ENCODE results near the gene MECP2. TPM values are rescaled to one million over a fixed set of nuclear protein-coding genes. Genes with fewer than 3 reads are reported as not detected.

Gene MECP2
- total RNA-seq, 4 donors from 2014 or later = 19.7 to 76.0 (median 33.9) TPM

DNA sequence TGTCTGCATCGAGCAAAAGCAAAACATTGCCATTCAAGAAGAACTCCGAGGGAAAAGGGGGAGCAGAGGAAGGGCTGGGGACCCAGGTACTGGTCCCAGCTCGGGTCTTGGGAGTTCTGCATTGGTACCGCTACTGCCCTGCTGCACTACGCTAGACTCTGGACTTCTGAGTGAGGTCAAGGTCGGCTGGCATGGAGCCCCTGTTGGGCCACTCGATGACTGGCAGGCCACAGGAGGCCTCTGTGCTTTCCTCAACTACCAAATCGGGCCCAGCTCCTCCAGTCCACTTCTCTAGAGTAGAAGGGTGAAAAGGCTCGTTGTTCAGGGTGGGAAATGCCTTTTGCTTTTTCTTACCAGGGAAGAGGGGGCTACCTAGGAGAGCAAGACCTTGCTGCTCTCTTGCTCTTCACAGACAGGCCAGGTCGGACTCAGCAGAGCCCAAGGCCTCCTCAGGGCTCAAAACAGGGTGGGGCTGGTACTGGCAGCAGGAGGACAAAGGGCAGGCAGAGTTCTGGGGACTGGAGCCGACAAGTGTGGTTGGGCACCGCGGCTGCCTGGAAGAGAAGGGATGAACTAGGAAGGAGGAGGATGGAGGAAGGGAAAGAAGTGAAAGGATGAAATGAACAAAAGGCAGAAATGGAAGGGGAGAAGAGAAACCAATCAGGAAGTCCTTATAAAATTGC is 68.9 kb downstream of the MECP2 start:
- DNase-seq (ENCODE audit: low spot score in 2 of 2) = no peak
- Histone ChIP-seq H3K4me1 (peaks cover 15% of the 10 kb centered on the region), H3K27ac (no peak overlapping the region), H3K9me3 (no peaks in the 10 kb centered on the region), H3K27me3 (no peaks in the 10 kb centered on the region), H3K4me3 (no peak overlapping the region), H3K36me3 (peaks cover 30% of the 10 kb centered on the region)
- TF ChIP-seq POLR2AphosphoS5 (IDR thresholded peaks at IDR 0.05) (no peak), POLR2A (IDR thresholded peaks at IDR 0.05) (no peak), EP300 (IDR thresholded peaks at IDR 0.05) (no peak)
- TF ChIP-seq, protein P1, sequence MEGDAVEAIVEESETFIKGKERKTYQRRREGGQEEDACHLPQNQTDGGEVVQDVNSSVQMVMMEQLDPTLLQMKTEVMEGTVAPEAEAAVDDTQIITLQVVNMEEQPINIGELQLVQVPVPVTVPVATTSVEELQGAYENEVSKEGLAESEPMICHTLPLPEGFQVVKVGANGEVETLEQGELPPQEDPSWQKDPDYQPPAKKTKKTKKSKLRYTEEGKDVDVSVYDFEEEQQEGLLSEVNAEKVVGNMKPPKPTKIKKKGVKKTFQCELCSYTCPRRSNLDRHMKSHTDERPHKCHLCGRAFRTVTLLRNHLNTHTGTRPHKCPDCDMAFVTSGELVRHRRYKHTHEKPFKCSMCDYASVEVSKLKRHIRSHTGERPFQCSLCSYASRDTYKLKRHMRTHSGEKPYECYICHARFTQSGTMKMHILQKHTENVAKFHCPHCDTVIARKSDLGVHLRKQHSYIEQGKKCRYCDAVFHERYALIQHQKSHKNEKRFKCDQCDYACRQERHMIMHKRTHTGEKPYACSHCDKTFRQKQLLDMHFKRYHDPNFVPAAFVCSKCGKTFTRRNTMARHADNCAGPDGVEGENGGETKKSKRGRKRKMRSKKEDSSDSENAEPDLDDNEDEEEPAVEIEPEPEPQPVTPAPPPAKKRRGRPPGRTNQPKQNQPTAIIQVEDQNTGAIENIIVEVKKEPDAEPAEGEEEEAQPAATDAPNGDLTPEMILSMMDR (IDR thresholded peaks at IDR 0.05) = no peak
- WGBS = 72% methylated on average over 13 of the region's 13 CpGs

DNA sequence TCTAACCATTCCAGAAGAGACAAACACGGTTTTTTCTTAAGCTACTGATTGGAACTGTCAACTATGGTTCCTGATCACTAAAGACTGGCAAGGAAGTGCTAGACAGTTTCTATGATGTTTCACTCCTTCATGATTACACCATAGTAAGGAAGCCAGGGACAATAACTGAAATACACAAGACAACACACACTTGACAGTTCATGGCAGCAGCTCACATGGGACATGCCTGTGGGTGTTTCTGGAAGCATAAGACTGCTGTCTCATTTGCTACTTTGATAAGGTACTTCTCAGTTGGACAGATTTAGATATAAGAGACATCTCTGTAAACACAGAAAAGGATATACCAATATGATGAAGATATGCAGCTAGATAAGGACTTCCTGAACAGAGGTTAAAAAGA is 69.5 kb downstream of the MECP2 start:
- Histone ChIP-seq H3K4me3 (no peak overlapping the region), H3K4me1 (peaks cover 15% of the 10 kb centered on the region), H3K9me3 (no peaks in the 10 kb centered on the region), H3K27me3 (no peaks in the 10 kb centered on the region), H3K27ac (no peak overlapping the region), H3K36me3 (peaks cover 30% of the 10 kb centered on the region)
- no peak for DNase-seq (ENCODE audit: low spot score in 2 of 2)
- TF ChIP-seq EP300 (IDR thresholded peaks at IDR 0.05) (no peak), POLR2A (IDR thresholded peaks at IDR 0.05) (no peak), POLR2AphosphoS5 (IDR thresholded peaks at IDR 0.05) (no peak)
- TF ChIP-seq, protein P1 (IDR thresholded peaks at IDR 0.05) = no peak
- WGBS = 41% methylated on average over 1 of the region's 1 CpG

DNA sequence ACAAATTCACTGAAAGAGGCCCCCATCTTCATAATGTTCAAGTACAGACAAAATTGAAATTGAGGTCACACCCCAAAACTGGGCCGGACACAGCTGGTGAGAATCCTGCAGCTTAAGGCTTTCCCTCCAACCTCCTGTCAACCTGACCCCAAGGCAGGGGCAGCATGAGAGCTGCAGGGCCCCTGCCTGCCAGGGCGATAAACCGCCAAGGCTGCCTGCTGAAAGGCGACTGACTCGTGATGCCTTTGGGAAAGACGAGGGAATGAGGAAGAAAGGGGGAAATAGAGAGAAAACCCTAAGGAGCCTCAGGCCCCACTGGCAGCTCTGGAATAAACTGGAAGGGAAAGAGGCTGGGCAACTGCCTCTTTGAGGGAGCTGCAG is 70.5 kb downstream of the MECP2 start:
- 87% methylated on average over 6 of the region's 6 CpGs for WGBS
- no peak for DNase-seq (ENCODE audit: low spot score in 2 of 2)
- Histone ChIP-seq H3K36me3 (peaks cover 26% of the 10 kb centered on the region), H3K4me3 (no peak overlapping the region), H3K27me3 (no peaks in the 10 kb centered on the region), H3K9me3 (no peaks in the 10 kb centered on the region), H3K4me1 (peaks cover 19% of the 10 kb centered on the region), H3K27ac (no peak overlapping the region)
- TF ChIP-seq EP300 (IDR thresholded peaks at IDR 0.05) (no peak), POLR2AphosphoS5 (IDR thresholded peaks at IDR 0.05) (no peak), POLR2A (IDR thresholded peaks at IDR 0.05) (no peak)
- TF ChIP-seq, protein P1 (IDR thresholded peaks at IDR 0.05) = no peak

DNA sequence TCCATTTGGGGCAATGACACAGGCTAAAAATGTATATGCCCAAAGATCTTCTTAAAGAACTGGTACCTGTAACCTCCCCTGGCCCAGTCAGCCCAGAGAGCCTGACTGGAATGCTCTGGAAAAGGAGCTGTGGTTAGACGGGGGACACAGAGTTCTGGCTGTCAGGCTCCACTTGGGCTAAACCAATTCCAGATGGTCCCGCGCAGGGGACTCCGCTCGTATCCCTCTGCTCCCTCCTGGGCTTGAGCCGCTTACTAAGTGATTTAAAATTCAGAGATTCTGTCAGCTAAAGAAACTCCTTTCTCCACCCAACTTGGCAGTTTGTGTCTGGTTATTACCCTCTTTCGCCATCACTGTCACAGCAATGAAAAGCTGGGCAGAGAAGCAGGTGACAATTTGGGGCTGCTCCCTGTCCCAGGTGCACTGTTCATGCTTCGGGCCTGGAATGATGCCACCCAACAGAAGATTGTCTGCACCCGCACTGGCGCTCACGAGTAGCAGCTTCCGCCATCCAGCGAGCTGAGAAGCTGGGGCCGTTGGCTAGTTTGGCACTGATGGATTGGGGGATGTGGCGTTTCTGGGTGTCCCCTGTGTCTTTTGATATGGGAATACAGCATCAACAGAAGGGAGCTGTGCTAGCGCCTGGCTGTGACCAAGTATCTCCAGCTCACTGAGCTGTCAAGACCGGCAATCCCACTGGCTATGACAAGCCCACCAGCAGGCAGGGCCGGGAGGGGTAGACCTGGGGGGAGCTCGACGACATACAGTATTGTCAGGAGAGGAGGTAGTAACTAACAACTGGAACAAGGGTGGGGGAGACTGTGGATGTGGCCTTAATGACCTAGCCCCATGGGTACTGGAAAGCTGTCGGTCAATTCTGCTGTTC is 71.1 kb downstream of the MECP2 start:
- Histone ChIP-seq H3K4me3 (no peak overlapping the region), H3K27me3 (no peaks in the 10 kb centered on the region), H3K9me3 (no peaks in the 10 kb centered on the region), H3K4me1 (peaks cover 20% of the 10 kb centered on the region), H3K36me3 (peaks cover 19% of the 10 kb centered on the region), H3K27ac (peak overlapping the region; percentile 62)
- WGBS = 82% methylated on average over 20 of the region's 21 CpGs
- no peak for DNase-seq (ENCODE audit: low spot score in 2 of 2)
- TF ChIP-seq POLR2AphosphoS5 (IDR thresholded peaks at IDR 0.05) (no peak), EP300 (IDR thresholded peaks at IDR 0.05) (no peak), POLR2A (IDR thresholded peaks at IDR 0.05) (no peak)
- TF ChIP-seq, protein P1 (IDR thresholded peaks at IDR 0.05) = no peak

DNA sequence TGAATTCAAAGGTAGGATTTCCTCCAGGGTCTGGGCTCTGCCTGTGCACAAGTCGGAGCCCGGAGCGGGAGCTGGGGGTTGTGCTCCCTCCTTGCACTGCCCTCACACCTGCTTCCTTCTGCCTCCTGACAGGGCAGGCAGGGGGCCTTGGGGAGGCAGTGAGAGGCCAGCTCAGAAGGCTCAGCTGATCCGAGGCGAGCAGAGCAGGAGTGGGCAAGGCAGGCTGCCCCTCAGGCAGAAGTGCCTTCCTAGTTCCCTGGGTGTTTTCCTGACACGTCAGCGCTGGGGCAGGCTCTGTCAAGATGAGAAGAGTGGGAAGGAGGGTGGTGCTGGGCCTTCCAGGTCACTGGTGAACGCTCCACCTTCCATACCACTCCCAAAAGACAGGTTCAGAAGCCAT is 72.3 kb downstream of the MECP2 start:
- H3K27ac ChIP-seq = peak overlapping the region; percentile 34
- no peak for DNase-seq (ENCODE audit: low spot score in 2 of 2)
- peaks cover 8% of the 10 kb centered on the region for H3K36me3 ChIP-seq
- 61% methylated on average over 3 of the region's 8 CpGs for WGBS
- no peak overlapping the region for H3K4me3 ChIP-seq
- H3K4me1 ChIP-seq = peaks cover 31% of the 10 kb centered on the region
- H3K9me3 ChIP-seq = no peaks in the 10 kb centered on the region
- no peaks in the 10 kb centered on the region for H3K27me3 ChIP-seq
- TF ChIP-seq POLR2AphosphoS5 (IDR thresholded peaks at IDR 0.05) (no peak), EP300 (IDR thresholded peaks at IDR 0.05) (no peak), POLR2A (IDR thresholded peaks at IDR 0.05) (no peak)
- TF ChIP-seq, protein P1 (IDR thresholded peaks at IDR 0.05) = no peak

Measured in suprapubic skin (tissue), 4 donors.